CD4-positive, alpha-beta T cell (primary cell): ENCODE data around the gene TBC1D22A. TPM values are rescaled to one million over a fixed set of nuclear protein-coding genes. Genes with fewer than 3 reads are reported as not detected.

ENCODE experiments used
- ATAC-seq: fragments of 200-7000 bp; cut with Tn5 transposase; one replicate; pipeline ENCODE4 v1.10.0; 2022; ENCODE audit warnings: mild to moderate bottlenecking; ENCODE audit not compliant: poor library complexity
- CTCF ChIA-PET: fragments of 350-600 bp; sonication (Branson Sonifier 250); formaldehyde crosslinking; loops from one replicate; lab custom pipeline; 2021; ENCODE audit warnings: antibody characterized with exemption, inconsistent platforms; lab: Charles Lee
- POLR2A ChIA-PET: fragments of 350-600 bp; sonication (Branson Sonifier 250); formaldehyde crosslinking; loops from one replicate; lab custom pipeline; 2021; ENCODE audit warnings: antibody characterized with exemption, inconsistent platforms; lab: Charles Lee
- DNase-seq, 14 experiments: peaks; one replicate each; pipeline ENCODE4 v3.0.0-alpha.2; 2013 to 2020; ENCODE audit warnings: mixed read lengths in 2 of 14
- H3K27ac ChIP-seq, 2 donors: one replicate each; pipeline versions ENCODE4 v1.5.1 to v1.7.0; 2013; ENCODE audit warnings: low read length in 2 of 2, low read depth in 1 of 2, mild to moderate bottlenecking in 1 of 2
- H3K27me3 ChIP-seq, 2 experiments: 1 replicate in 1 of 2; 2 replicates in 1 of 2; pipeline versions ENCODE4 v1.6.1 to v1.7.0; 2013; ENCODE audit warnings: low read length in 2 of 2, control low read depth in 1 of 2, mild to moderate bottlenecking in 1 of 2, moderate library complexity in 1 of 2; ENCODE audit not compliant: insufficient read depth in 2 of 2, control insufficient read depth in 1 of 2
- H3K36me3 ChIP-seq: one replicate; pipeline ENCODE4 v1.6.1; 2013; ENCODE audit warnings: low read length, control low read depth; ENCODE audit not compliant: insufficient read depth
- H3K4me1 ChIP-seq: one replicate; pipeline ENCODE4 v1.6.1; 2013; ENCODE audit warnings: low read length, control low read depth; ENCODE audit not compliant: insufficient read depth
- H3K4me3 ChIP-seq: one replicate; pipeline ENCODE4 v1.5.1; 2013; ENCODE audit warnings: mild to moderate bottlenecking, low read length, moderate library complexity
- H3K9me3 ChIP-seq, 2 experiments: 1 replicate in 1 of 2; 2 replicates in 1 of 2; pipeline versions ENCODE4 v1.6.1 to v1.7.0; 2013; ENCODE audit warnings: low read length in 2 of 2, mild to moderate bottlenecking in 2 of 2, control low read depth in 1 of 2, moderate library complexity in 1 of 2; ENCODE audit not compliant: control insufficient read depth in 1 of 2, insufficient read depth in 1 of 2
- H3K27ac Mint-ChIP-seq: one replicate; pipeline ENCODE4 v1.8.0; 2020; ENCODE audit warnings: mixed read lengths
- H3K27me3 Mint-ChIP-seq: one replicate; pipeline ENCODE4 v1.8.0; 2021; ENCODE audit warnings: mixed read lengths
- H3K36me3 Mint-ChIP-seq: one replicate; pipeline ENCODE4 v1.8.0; 2021; ENCODE audit warnings: low read depth, mixed read lengths
- H3K4me1 Mint-ChIP-seq: one replicate; pipeline ENCODE4 v1.8.0; 2021; ENCODE audit warnings: low read depth, mixed read lengths
- H3K4me3 Mint-ChIP-seq: one replicate; pipeline ENCODE4 v1.8.0; 2020; ENCODE audit warnings: mild to moderate bottlenecking, mixed read lengths
- H3K9me3 Mint-ChIP-seq: one replicate; pipeline ENCODE4 v1.8.0; 2020; ENCODE audit warnings: mixed read lengths
- intact Hi-C, 2 experiments: fragments of 100-400 bp; cut with DNase I in 1 of 2; cut with micrococcal nuclease in 1 of 2; formaldehyde crosslinking; loops; one replicate each; pipeline versions ENCODE4 v1.15.1 to v1.9.0; 2023 to 2025; cut with DNase I, micrococcal nuclease
- total RNA-seq, 174 experiments: library from RNA in 2 of 174; stranded (reverse) in 2 of 174; gene quantifications; one replicate each; pipeline ENCODE4 v1.2.3 and lab custom pipeline; 2021 to 2026
- TF ChIP-seq, protein P1 (sequence below): fragments of 200-600 bp; IDR thresholded peaks from one replicate; pipeline ENCODE4 v1.8.0; 2022; ENCODE audit warnings: antibody characterized with exemption, mild to moderate bottlenecking

The TBC1D22A gene
- total RNA-seq, 2 experiments from 2014 or later = 27.1 to 31.7 TPM

GRCh38 chr22:46876357-46876934, 114.0 kb downstream of the TBC1D22A start:
- no peaks in the 10 kb centered on the region for H3K9me3 Mint-ChIP-seq
- H3K4me3 Mint-ChIP-seq = no peak overlapping the region
- Histone ChIP-seq H3K9me3 (peaks cover 0 to 14% of the 10 kb centered on the region in 2 experiments), H3K27ac (no peak overlapping the region), H3K4me1 (no peaks in the 10 kb centered on the region), H3K36me3 (peaks cover 16% of the 10 kb centered on the region), H3K4me3 (no peak overlapping the region), H3K27me3 (no peaks in the 10 kb centered on the region)
- ATAC-seq = no peak
- H3K27ac Mint-ChIP-seq = no peak overlapping the region
- ChIA-PET POLR2A (no interaction called here), CTCF (interaction anchor here (1.3 kb wide), 1 partner anchor 73 kb away, joined by 4 read pairs; no protein-coding TSS in a partner anchor)
- intact Hi-C loops = no loop called here
- H3K4me1 Mint-ChIP-seq = peaks cover 36% of the 10 kb centered on the region
- no peak for DNase-seq
- TF ChIP-seq, protein P1, sequence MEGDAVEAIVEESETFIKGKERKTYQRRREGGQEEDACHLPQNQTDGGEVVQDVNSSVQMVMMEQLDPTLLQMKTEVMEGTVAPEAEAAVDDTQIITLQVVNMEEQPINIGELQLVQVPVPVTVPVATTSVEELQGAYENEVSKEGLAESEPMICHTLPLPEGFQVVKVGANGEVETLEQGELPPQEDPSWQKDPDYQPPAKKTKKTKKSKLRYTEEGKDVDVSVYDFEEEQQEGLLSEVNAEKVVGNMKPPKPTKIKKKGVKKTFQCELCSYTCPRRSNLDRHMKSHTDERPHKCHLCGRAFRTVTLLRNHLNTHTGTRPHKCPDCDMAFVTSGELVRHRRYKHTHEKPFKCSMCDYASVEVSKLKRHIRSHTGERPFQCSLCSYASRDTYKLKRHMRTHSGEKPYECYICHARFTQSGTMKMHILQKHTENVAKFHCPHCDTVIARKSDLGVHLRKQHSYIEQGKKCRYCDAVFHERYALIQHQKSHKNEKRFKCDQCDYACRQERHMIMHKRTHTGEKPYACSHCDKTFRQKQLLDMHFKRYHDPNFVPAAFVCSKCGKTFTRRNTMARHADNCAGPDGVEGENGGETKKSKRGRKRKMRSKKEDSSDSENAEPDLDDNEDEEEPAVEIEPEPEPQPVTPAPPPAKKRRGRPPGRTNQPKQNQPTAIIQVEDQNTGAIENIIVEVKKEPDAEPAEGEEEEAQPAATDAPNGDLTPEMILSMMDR = no peak
- peaks cover 64% of the 10 kb centered on the region for H3K36me3 Mint-ChIP-seq
- H3K27me3 Mint-ChIP-seq = no peaks in the 10 kb centered on the region

GRCh38 chr22:46878191-46878948, 115.9 kb downstream of the TBC1D22A start:
- Mint-ChIP-seq H3K36me3 (peaks cover 55% of the 10 kb centered on the region), H3K9me3 (no peaks in the 10 kb centered on the region), H3K4me1 (peaks cover 30% of the 10 kb centered on the region), H3K27me3 (no peaks in the 10 kb centered on the region), H3K4me3 (no peak overlapping the region), H3K27ac (peak overlapping the region; percentile 63)
- DNase-seq = no peak
- TF ChIP-seq, protein P1 = no peak
- POLR2A ChIA-PET = no interaction called here
- intact Hi-C loops = no loop called here
- Histone ChIP-seq H3K4me1 (no peaks in the 10 kb centered on the region), H3K36me3 (peaks cover 20% of the 10 kb centered on the region), H3K4me3 (no peak overlapping the region), H3K27ac (no peak overlapping the region), H3K9me3 (no peaks in the 10 kb centered on the region), H3K27me3 (no peaks in the 10 kb centered on the region)
- ATAC-seq = no peak
- CTCF ChIA-PET = interaction anchor here (0.9 kb wide), 1 partner anchor 75 kb away, joined by 3 read pairs; no protein-coding TSS in a partner anchor

DNA sequence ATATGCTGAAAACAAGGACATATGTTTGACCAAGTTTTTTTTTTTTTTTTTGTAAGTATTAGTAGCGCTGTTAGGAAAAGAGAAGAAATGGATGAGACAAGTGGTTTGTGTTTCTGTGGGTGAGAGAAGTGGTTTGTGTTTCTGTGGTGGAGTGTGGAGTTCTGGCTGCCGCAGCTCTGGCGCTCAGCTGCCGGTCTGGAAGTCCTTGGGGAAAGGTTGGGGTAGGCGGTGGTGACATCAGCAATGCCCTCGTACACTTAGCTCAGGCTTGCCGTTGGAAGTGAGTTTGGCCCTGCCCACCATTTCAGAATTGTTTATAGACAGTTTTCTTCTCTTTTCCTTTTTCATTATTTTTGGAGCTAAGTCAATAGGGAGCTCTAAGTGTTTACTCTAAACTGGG, 116.6 kb downstream of the TBC1D22A start:
- H3K4me3 ChIP-seq = no peak overlapping the region
- H3K27ac Mint-ChIP-seq = no peak overlapping the region
- TF ChIP-seq, protein P1 = no peak
- intact Hi-C loops = no loop called here
- no peaks in the 10 kb centered on the region for H3K27me3 Mint-ChIP-seq
- no peak overlapping the region for H3K27ac ChIP-seq
- peaks cover 24% of the 10 kb centered on the region for H3K4me1 Mint-ChIP-seq
- no peaks in the 10 kb centered on the region for H3K9me3 Mint-ChIP-seq
- no peak overlapping the region for H3K4me3 Mint-ChIP-seq
- ChIA-PET CTCF (interaction anchor here (0.9 kb wide), 1 partner anchor 76 kb away, joined by 3 read pairs; no protein-coding TSS in a partner anchor), POLR2A (no interaction called here)
- H3K4me1 ChIP-seq = no peaks in the 10 kb centered on the region
- DNase-seq (no peak), ATAC-seq (no peak)
- H3K36me3 ChIP-seq = peaks cover 22% of the 10 kb centered on the region
- H3K36me3 Mint-ChIP-seq = peaks cover 54% of the 10 kb centered on the region
- no peaks in the 10 kb centered on the region for H3K27me3 ChIP-seq
- no peaks in the 10 kb centered on the region for H3K9me3 ChIP-seq
